Kidney (tissue), 14 donors: Measurements from ENCODE around the gene MYH9. TPM values are rescaled to one million over a fixed set of nuclear protein-coding genes. Genes with fewer than 3 reads are reported as not detected.

Experiments used
- DNase-seq, 5 donors: peaks; one replicate each; pipeline ENCODE4 v3.0.0-alpha.2; 2013 to 2020
- FAIRE-seq: peaks from 2 replicates; lab custom pipeline; 2012; peaks lifted over from hg19 to GRCh38; lab: Jason Lieb, UNC
- H3K27ac ChIP-seq, 2 donors: one replicate each; pipeline ENCODE4 v1.7.0; 2013; ENCODE audit warnings: low read depth in 2 of 2, low read length in 2 of 2, inconsistent platforms in 1 of 2
- H3K27me3 ChIP-seq: one replicate; pipeline ENCODE4 v1.7.1; 2013; ENCODE audit warnings: low read length, inconsistent platforms; ENCODE audit not compliant: control insufficient read depth, insufficient read depth
- H3K36me3 ChIP-seq, 3 donors: one replicate each; pipeline versions ENCODE4 v1.7.0 to v1.7.1; 2013; ENCODE audit warnings: low read length in 3 of 3, control low read depth in 1 of 3, inconsistent platforms in 1 of 3; ENCODE audit not compliant: insufficient read depth in 3 of 3, control insufficient read depth in 2 of 3
- H3K4me1 ChIP-seq, 3 donors: one replicate each; pipeline versions ENCODE4 v1.7.0 to v1.7.1; 2013; ENCODE audit warnings: low read length in 3 of 3, inconsistent platforms in 1 of 3, low read depth in 1 of 3; ENCODE audit not compliant: control insufficient read depth in 2 of 3, insufficient read depth in 2 of 3
- H3K4me3 ChIP-seq, 3 donors: one replicate each; pipeline versions ENCODE4 v1.7.0 to v1.8.1; 2013; ENCODE audit warnings: low read length in 3 of 3, control low read depth in 1 of 3, inconsistent platforms in 1 of 3
- H3K9ac ChIP-seq, 3 donors: one replicate each; pipeline versions ENCODE4 v1.7.0 to v1.7.1; 2013; ENCODE audit warnings: low read length in 3 of 3, control low read depth in 1 of 3, inconsistent platforms in 1 of 3
- H3K9me3 ChIP-seq, 3 donors: one replicate each; pipeline versions ENCODE4 v1.7.0 to v1.7.1; 2013; ENCODE audit warnings: low read length in 3 of 3, control low read depth in 1 of 3, inconsistent platforms in 1 of 3; ENCODE audit not compliant: control insufficient read depth in 2 of 3, insufficient read depth in 1 of 3
- intact Hi-C: fragments of 100-400 bp; cut with DNase I; formaldehyde crosslinking; loops from one replicate; pipeline ENCODE4 v1.11.1; 2022
- polyA plus RNA-seq: library from polyadenylated mRNA; stranded (reverse); fragments of 350-450 nt; fragmentation: Illumina TruSeq; extraction: RNeasy Lipid Tissue Mini Kit (QIAGEN cat#74804); gene quantifications from one replicate; pipeline ENCODE4 v1.2.3, GENCODE V29; 2014; ENCODE audit warnings: low read depth, low replicate concordance; ENCODE audit not compliant: insufficient read depth
- total RNA-seq: library from RNA; stranded (reverse); fragmentation: NEBNext Ultra II Directional; extraction: Animal tissue kit (Norgen Biotek cat#: 25700); gene quantifications from one replicate; pipeline ENCODE4 v1.2.1, GENCODE V29; 2021
- TF ChIP-seq, protein P1 (sequence below): IDR thresholded peaks from 3 replicates; pipeline ENCODE4 v1.5.1; 2012; ENCODE audit warnings: mild to moderate bottlenecking, moderate library complexity, borderline replicate concordance; ENCODE audit not compliant: insufficient read depth; ENCODE audit errors: extremely low read depth
- donor health status: control.
- donor health status: control.
- donor health status: control.
- donor health status: control.
- donor health status: control.
- donor health status: DM: yes; HTN: yes; CAD: no.
- donor health status: Normal renal cell carcinoma (clear cell type).

Gene MYH9
- total and polyA plus RNA-seq, 2 donors from 2014 or later: 85.2 to 655 TPM

DNA sequence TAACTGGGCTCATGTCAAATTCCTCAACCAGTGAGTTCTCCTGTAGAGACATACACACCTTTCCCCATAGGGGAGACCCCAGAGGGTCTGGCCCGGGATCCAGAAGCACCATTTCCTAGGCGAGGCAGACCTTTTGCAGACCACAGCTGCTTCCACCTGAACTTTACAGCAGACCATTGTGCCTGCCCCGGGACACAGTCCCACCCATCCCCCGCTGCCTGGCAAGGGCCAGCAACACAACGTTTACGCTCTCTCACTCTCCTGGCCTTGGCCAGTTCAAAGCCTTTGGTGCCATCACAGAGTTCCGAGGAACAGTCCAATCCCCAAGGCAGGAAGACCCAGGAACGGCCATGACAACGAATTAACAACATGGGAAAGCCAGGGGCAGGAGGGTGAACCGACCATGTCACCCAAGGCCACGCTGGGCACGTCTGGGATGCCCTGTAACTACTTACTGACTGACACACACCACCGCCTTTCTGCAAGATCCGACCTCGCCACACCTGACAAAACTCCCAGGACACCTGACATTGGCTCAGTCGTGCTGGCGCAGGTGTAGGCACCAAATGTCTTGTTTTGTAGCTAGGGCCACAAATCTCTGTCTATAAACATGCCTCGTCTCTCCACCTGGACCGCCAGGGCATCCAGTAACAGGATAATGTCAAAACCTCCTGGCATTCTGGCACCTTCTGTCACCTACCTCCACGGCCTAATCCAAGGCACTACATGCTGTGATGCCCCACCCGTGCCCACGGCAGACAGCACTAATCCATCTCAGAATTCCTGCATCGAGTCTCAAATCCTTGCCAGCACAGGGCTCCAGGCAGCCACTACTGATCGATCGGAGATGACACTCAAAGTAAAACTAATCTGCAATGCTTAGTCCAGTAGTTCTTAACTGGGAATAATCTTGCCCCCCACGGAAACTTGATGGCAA is 51.3 kb downstream of the MYH9 start:
- TF ChIP-seq, protein P1, sequence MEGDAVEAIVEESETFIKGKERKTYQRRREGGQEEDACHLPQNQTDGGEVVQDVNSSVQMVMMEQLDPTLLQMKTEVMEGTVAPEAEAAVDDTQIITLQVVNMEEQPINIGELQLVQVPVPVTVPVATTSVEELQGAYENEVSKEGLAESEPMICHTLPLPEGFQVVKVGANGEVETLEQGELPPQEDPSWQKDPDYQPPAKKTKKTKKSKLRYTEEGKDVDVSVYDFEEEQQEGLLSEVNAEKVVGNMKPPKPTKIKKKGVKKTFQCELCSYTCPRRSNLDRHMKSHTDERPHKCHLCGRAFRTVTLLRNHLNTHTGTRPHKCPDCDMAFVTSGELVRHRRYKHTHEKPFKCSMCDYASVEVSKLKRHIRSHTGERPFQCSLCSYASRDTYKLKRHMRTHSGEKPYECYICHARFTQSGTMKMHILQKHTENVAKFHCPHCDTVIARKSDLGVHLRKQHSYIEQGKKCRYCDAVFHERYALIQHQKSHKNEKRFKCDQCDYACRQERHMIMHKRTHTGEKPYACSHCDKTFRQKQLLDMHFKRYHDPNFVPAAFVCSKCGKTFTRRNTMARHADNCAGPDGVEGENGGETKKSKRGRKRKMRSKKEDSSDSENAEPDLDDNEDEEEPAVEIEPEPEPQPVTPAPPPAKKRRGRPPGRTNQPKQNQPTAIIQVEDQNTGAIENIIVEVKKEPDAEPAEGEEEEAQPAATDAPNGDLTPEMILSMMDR: no peak
- Histone ChIP-seq H3K4me1 (peaks cover 0 to 79% (median 66%) of the 10 kb centered on the region in 3 donors), H3K9ac (peak overlapping the region in 1 of 3 donors; percentile 59), H3K27me3 (no peaks in the 10 kb centered on the region), H3K27ac (peak overlapping the region; percentile 95 to 97), H3K4me3 (no peak overlapping the region), H3K9me3 (no peaks in the 10 kb centered on the region), H3K36me3 (peaks cover 7 to 74% (median 27%) of the 10 kb centered on the region in 3 donors)
- DNase-seq (no peak), FAIRE-seq (no peak)
- intact Hi-C loops: no loop called here

DNA sequence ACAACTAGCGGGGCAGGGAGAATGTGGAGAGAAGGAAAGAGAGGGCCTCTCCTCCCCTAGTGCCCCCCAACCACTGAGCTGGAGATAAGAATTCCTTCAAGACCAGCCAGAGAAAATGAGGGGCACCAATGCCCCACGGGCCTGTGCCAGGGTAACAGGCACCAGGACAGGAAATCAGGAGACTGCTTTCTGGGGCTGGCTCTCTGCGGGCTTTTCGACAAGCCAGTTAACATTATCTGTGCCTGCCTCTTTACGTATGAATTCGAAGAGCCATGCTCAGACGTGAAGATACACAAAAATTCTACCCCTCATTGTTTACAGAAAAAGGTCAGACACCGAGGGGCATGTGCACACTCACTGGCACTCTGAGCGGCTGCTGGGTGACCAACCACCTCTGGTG is 52.1 kb downstream of the MYH9 start:
- H3K9ac ChIP-seq: peak overlapping the region in 1 of 3 donors; percentile 59
- H3K36me3 ChIP-seq: peaks cover 7 to 65% (median 22%) of the 10 kb centered on the region in 3 donors
- H3K4me1 ChIP-seq: peaks cover 0 to 82% (median 72%) of the 10 kb centered on the region in 3 donors
- H3K9me3 ChIP-seq: no peaks in the 10 kb centered on the region
- intact Hi-C loops: no loop called here
- DNase-seq (no peak), FAIRE-seq (no peak)
- no peaks in the 10 kb centered on the region for H3K27me3 ChIP-seq
- TF ChIP-seq, protein P1: no peak
- no peak overlapping the region for H3K4me3 ChIP-seq
- H3K27ac ChIP-seq: peak overlapping the region; percentile 95 to 97

DNA sequence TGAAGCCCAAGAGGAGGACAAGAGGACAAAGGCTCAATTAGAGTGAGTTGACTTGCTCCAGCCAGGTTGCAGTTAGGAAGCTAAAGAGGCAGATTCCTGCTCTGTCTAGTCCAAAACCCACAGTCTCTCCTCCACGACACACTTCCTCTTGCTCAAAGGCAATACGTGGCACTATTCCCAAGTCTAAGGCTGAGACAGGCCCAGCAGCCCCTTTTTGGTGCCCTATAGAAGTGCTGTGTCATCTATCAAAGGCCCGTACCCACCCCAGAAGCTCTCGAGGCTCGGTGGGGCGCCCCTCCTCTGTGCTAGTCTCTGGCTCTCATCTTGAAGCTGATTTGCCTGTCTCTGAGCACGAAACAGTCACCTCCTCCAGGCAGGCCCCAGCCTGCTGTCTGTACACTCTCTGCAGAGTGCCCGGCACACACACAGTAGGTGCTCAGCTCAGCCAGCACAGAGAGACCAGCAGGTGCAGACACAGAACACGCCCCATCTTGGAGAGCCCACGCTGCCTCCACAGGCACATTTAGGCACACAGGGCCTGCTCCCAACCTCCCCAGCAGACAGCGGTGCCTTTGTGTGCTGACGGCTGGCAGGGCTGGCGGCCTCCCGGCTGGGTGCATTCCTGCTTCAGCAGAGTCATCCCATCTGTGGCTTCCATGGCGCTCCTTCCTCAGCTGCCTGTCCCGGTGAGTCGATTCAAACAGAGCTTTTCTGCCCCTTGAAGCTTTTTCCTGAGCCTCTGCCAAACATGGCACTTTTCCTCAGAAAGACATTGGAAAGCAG is 52.8 kb downstream of the MYH9 start:
- peak in 2 of 5 donors; percentile 28 to 49 for DNase-seq
- no peak for FAIRE-seq
- H3K9me3 ChIP-seq: no peaks in the 10 kb centered on the region
- H3K4me1 ChIP-seq: peaks cover 0 to 79% (median 78%) of the 10 kb centered on the region in 3 donors
- intact Hi-C loops: no loop called here
- peak overlapping the region in 2 of 3 donors; percentile 26 to 70 for H3K9ac ChIP-seq
- no peaks in the 10 kb centered on the region for H3K27me3 ChIP-seq
- H3K27ac ChIP-seq: peak overlapping the region; percentile 95 to 97
- no peak overlapping the region for H3K4me3 ChIP-seq
- TF ChIP-seq, protein P1: no peak
- H3K36me3 ChIP-seq: peaks cover 7 to 60% (median 22%) of the 10 kb centered on the region in 3 donors
